Stimulated activated CD4-positive, alpha-beta T cell treated with anti-CD3 and anti-CD28 coated beads, Interleukin-2, amount 100 ng/mL, for 24 hours (primary cell): ENCODE results near the gene IRS1.

Source experiments
- DNase-seq, 2 donors: peaks; one replicate each; pipeline ENCODE4 v3.0.0-alpha.2; 2020

The IRS1 gene

GRCh38 chr2:226813148-226813701, 13.6 kb upstream of the IRS1 start:
- no peak for DNase-seq

- DNase-seq = no peak
These were observed 3.8 kb upstream of the IRS1 start for GRCh38 chr2:226803410-226803809.

DNA sequence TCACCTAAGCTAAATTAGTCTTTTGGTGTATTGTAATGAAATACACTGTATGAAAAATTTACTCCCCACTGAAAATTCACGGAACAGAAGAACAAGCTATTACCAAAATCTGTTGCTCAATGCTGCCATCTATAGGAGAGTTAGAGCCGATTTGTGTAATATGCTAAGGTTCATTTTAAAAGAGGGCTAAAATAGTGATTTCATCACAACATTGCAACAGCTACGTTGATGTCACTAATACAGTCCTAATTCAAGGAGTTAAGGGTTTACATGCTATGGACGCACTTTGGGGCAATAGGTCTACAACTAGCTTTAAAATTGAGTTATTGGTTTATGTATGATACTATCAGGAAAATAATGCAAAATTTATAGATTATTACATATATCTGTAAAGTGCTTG, 3.0 kb upstream of the IRS1 start:
- no peak for DNase-seq

- peak; percentile 85 to 88 for DNase-seq
These were observed 1.5 kb upstream of the IRS1 start for GRCh38 chr2:226800941-226801784.

- peak in 1 of 2 donors; percentile 21 for DNase-seq
These were observed 638 bp upstream of the IRS1 start for GRCh38 chr2:226799976-226800940.

- DNase-seq = peak; percentile 49 to 55
These were observed 1.0 kb downstream of the IRS1 start for GRCh38 chr2:226798422-226799210.

DNA sequence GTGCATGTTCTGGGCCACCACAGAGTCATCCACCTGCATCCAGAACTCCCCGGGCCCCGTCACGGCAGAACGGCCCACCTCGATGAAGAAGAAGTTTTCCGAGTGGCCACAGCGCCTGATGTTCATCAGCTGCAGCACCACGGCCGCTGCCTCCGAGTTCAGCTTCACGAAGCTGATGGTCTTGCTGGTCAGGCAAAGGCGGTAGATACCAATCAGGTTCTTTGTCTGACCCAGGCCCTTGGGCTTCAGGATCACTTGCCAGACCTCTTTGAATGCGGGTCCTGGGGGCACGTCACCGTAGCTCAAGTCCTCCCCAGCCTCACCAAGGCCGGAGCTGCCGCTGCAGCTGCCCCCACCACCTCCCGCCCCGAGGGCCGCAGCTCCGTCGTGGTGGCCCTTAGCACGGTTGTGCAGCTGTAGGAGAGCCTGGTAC, 1.6 kb downstream of the IRS1 start:
- no peak for DNase-seq

- DNase-seq = no peak
These were observed 2.2 kb downstream of the IRS1 start for GRCh38 chr2:226797289-226797988.

GRCh38 chr2:226796840-226797288, 2.8 kb downstream of the IRS1 start:
- no peak for DNase-seq

GRCh38 chr2:226796012-226796839, 3.4 kb downstream of the IRS1 start:
- DNase-seq = no peak

- no peak for DNase-seq
These were observed 4.2 kb downstream of the IRS1 start for GRCh38 chr2:226795281-226796011.

- no peak for DNase-seq
These were observed 4.9 kb downstream of the IRS1 start for GRCh38 chr2:226794751-226795171.

- no peak for DNase-seq
These were observed 5.4 kb downstream of the IRS1 start for GRCh38 chr2:226794196-226794661.

DNA sequence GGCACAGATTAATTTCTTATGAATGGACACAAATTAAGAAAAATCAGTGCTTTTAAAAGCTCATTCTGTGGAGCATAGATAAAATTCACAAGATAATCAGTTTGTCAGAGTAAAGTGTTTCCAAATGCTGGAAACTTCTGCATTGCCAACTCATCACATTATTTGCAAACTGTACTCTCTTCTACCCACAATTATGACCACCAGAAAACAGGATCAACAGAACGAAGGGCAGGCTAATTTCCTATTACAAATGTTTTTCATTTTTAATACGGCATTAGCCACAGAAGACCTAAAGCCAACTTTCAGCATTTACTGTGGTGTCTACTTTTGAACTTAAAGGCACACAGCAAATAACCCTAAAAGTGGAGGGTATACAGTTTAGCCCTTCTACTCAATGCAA, 6.0 kb downstream of the IRS1 start:
- no peak for DNase-seq

DNA sequence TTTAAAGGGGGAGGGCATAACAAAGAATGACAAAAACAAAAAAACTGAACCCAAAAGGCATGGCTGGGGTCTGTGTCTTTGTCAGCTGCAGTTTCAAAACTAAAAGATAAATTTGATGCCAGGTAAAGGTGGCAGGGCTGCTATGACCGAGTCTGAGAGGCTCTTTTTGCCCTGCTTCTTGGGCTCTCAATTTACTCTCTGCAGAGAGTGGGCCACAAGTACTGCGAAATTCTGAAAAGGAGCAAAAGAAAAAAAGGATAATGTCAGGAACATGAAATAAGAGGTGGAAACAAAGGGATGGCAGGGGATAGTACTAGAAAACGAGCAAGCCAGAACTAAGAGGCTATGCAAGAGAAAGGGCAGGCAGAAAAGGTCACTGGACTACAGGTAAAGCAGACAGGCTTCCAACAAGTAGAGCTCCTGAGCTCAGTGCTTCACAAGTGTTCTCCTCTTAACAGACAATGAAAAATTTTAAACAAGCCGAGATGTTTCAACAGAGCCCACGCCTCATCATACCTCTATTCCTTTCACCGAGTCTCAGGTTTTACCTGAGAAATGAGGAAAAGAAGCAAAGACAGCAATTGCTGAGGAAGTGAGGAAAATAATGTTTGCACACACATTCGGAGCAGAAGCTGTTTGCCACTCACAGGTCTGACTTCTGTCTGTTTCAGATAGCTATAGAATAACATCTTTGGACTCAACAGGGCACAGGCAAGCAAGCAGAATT, 7.3 kb downstream of the IRS1 start:
- no peak for DNase-seq

- peak; percentile 93 for DNase-seq
These were observed 8.0 kb downstream of the IRS1 start for GRCh38 chr2:226791487-226792081.

- no peak for DNase-seq
These were observed 8.5 kb downstream of the IRS1 start for GRCh38 chr2:226791056-226791486.

- no peak for DNase-seq
These were observed 9.2 kb downstream of the IRS1 start for GRCh38 chr2:226790431-226790830.

GRCh38 chr2:226790011-226790410, 9.6 kb downstream of the IRS1 start:
- DNase-seq = no peak
